ENCODE data around the gene YPEL4.

DNA sequence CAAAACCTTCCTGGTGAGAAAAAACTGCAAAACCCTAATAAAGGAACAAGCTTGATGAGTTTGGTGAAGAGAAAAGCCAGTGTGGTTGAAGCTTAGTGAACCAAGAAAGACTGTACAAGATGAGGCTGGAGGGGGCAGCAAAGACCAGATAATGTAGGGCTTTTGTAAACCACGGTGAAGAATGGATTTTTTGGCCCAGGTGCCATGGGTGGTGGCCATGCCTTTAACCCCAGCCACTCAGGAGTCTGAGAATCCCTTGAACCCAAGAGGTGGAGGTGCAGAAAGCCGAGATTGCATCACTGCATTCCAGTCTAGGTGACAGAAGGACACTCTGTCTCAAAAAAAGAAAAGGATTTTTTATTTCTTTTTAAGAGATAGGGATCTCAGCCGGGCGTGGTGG lies 13.2 kb upstream of the YPEL4 start:
- TF ChIP-seq GATA2 (IDR thresholded peaks at IDR 0.05; ENCODE audit: low read depth, low read length) (no peak), GATA3 (IDR thresholded peaks at IDR 0.05; ENCODE audit: low read depth, low read length) (no peak)

Measured in SH-SY5Y (cell line).